ENCODE results near the gene USP40.
"Not testable (repeated sequence)": the region's sequence is repeated elsewhere in the genome, so short reads cannot be mapped to it uniquely, and the experiment has no call there.

The USP40 gene, protein sequence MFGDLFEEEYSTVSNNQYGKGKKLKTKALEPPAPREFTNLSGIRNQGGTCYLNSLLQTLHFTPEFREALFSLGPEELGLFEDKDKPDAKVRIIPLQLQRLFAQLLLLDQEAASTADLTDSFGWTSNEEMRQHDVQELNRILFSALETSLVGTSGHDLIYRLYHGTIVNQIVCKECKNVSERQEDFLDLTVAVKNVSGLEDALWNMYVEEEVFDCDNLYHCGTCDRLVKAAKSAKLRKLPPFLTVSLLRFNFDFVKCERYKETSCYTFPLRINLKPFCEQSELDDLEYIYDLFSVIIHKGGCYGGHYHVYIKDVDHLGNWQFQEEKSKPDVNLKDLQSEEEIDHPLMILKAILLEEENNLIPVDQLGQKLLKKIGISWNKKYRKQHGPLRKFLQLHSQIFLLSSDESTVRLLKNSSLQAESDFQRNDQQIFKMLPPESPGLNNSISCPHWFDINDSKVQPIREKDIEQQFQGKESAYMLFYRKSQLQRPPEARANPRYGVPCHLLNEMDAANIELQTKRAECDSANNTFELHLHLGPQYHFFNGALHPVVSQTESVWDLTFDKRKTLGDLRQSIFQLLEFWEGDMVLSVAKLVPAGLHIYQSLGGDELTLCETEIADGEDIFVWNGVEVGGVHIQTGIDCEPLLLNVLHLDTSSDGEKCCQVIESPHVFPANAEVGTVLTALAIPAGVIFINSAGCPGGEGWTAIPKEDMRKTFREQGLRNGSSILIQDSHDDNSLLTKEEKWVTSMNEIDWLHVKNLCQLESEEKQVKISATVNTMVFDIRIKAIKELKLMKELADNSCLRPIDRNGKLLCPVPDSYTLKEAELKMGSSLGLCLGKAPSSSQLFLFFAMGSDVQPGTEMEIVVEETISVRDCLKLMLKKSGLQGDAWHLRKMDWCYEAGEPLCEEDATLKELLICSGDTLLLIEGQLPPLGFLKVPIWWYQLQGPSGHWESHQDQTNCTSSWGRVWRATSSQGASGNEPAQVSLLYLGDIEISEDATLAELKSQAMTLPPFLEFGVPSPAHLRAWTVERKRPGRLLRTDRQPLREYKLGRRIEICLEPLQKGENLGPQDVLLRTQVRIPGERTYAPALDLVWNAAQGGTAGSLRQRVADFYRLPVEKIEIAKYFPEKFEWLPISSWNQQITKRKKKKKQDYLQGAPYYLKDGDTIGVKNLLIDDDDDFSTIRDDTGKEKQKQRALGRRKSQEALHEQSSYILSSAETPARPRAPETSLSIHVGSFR

DNA sequence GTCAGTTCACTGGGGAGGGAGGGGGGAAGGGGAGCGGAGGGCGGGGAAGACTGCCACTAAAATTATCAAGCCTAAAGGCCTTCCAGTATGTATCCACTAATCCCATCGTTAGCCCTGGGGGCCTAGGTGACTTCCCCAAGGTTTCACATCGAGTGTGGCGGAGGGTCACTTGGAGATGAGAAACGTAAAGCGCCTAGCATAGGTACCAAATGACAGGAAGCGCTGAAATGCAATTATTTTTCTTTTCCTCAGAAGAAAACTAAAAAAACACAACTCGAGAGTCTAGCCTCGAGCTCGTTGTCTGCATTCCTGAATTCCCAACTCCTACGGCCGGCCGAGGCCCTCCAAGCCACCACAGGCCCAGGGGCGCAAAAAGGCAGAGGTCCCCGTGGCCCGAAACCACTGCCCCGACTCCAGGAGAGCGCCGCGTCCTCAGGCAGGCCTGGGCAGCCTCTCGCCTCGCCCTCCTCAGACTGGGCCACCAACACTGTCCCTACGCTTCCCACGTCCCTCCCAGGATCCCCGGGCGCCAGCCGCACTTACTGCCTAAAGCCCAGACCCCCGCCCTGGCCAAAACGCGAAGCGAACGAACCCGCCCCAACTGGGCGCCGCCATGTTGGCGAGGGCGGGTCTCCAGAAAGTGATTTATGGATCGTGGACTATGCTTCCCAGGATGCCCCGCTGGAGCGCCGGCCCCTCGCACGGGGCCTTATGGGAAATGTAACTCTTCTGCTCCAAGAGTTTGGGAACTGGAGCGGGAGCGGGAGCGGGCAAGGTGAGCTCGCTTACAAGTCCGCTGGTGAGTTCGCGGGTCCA is at the start of gene USP40:
USP40 (minus strand) TSS at position 642 of the 816 bp plus-strand sequence. CDS start 1,228 bp downstream, outside the sequence.
- Histone ChIP-seq H3K9ac (ENCODE audit: low read depth, low read length) (peak within 1 kb of the TSS; percentile 94), H3K36me3 (ENCODE audit: control insufficient read depth, insufficient read depth, low read length) (no peaks in the 10 kb centered on the region), H3K4me3 (ENCODE audit: low read depth, low read length) (peak within 1 kb of the TSS; percentile 78), H3K27me3 (ENCODE audit: control insufficient read depth, insufficient read depth, low read length) (no peaks in the 10 kb centered on the region), H3K4me1 (ENCODE audit: control insufficient read depth, insufficient read depth, low read length) (peaks cover 3% of the 10 kb centered on the region), H3K9me3 (ENCODE audit: control insufficient read depth, insufficient read depth, low read length) (no peaks in the 10 kb centered on the region)

DNA sequence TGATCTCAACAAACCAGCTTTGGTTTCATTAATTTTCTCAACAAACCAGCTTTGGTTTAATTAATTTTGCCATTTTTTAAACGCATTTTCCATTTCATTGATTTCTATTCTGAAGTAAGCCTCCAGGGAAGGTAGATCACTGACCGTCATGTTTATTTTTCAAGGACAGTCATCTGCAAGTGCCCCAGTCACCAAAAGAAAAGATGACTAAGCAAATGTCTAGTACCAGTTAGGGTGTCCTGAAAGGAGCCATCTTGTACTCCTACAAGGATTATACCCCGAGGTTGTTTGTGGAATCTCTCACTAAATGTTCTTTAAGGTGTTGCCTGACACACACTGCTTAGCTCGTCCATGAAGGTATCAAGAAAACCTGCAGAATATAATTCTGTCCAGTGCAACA is 44.7 kb upstream of the USP40 start:
- Histone ChIP-seq H3K4me3 (ENCODE audit: low read depth, low read length) (no peak overlapping the region), H3K9me3 (ENCODE audit: control insufficient read depth, insufficient read depth, low read length) (no peaks in the 10 kb centered on the region), H3K36me3 (ENCODE audit: control insufficient read depth, insufficient read depth, low read length) (no peaks in the 10 kb centered on the region), H3K9ac (ENCODE audit: low read depth, low read length) (no peak overlapping the region), H3K4me1 (ENCODE audit: control insufficient read depth, insufficient read depth, low read length) (no peaks in the 10 kb centered on the region), H3K27me3 (ENCODE audit: control insufficient read depth, insufficient read depth, low read length) (no peaks in the 10 kb centered on the region)

DNA sequence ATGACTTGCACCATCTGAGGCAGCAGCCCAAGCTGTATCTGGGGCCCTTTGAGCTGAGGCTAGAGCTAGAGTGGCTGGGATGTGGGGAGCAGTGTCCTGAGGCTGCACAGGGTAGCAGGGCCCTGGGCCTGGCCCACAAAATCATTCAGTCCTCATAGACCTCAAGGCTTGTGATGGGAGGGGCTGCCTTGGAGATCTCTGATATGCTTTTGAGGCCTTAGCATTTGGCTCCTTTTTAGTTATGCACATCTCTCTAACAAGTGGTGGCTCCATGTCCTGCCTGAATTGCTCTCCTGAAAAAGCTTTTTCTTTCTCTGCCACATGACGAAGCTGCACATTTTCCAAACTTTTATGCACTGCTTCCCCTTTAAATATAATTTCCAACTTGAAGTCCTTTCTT is 39.1 kb upstream of the USP40 start:
- Histone ChIP-seq H3K4me1 (ENCODE audit: control insufficient read depth, insufficient read depth, low read length) (no peaks in the 10 kb centered on the region), H3K9me3 (ENCODE audit: control insufficient read depth, insufficient read depth, low read length) (no peaks in the 10 kb centered on the region), H3K36me3 (ENCODE audit: control insufficient read depth, insufficient read depth, low read length) (no peaks in the 10 kb centered on the region), H3K4me3 (ENCODE audit: low read depth, low read length) (no peak overlapping the region), H3K27me3 (ENCODE audit: control insufficient read depth, insufficient read depth, low read length) (no peaks in the 10 kb centered on the region), H3K9ac (ENCODE audit: low read depth, low read length) (no peak overlapping the region)

DNA sequence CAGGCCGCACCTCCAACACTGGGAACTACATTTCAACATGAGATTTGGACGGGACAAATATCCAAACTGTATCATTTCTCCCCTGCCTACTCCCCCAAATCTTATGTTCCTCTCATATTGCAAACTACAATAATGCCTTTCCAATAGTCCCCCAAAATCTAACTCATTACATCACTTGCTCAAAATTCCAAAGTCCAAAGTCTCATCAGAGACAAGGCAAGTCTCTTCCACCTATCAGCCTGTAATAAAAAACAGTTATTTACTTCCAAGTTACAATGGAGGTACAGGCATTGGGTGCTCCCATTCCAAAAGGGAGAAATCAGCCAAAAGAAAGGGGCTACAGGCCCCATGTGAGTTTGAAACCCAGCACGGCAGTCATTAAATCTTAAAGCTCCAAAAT is 38.2 kb upstream of the USP40 start:
- Histone ChIP-seq H3K4me3 (ENCODE audit: low read depth, low read length) (no peak overlapping the region), H3K9me3 (ENCODE audit: control insufficient read depth, insufficient read depth, low read length) (no peaks in the 10 kb centered on the region), H3K36me3 (ENCODE audit: control insufficient read depth, insufficient read depth, low read length) (no peaks in the 10 kb centered on the region), H3K27me3 (ENCODE audit: control insufficient read depth, insufficient read depth, low read length) (no peaks in the 10 kb centered on the region), H3K4me1 (ENCODE audit: control insufficient read depth, insufficient read depth, low read length) (no peaks in the 10 kb centered on the region), H3K9ac (ENCODE audit: low read depth, low read length) (no peak overlapping the region)

DNA sequence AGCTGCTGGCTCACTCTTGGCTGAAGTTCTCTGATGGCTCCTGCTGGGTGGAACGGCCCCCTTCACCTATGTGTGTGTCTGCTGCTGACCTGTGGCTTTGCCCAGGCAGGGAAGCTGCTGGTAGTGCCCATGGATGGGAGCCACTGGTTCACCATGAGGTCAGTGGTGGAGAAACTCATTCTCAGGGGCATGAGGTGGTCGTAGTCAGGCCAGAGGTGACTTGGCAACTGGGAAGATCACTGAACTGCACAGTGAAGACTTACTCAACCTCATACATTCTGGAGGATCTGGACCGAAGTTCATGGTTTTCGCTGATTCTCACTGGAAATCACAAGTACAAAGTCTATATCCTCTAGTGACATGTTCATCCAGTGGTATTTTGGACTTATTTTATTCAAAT is 36.9 kb upstream of the USP40 start:
- Histone ChIP-seq H3K4me1 (ENCODE audit: control insufficient read depth, insufficient read depth, low read length) (no peaks in the 10 kb centered on the region), H3K27me3 (ENCODE audit: control insufficient read depth, insufficient read depth, low read length) (no peaks in the 10 kb centered on the region), H3K9ac (ENCODE audit: low read depth, low read length) (no peak overlapping the region), H3K36me3 (ENCODE audit: control insufficient read depth, insufficient read depth, low read length) (no peaks in the 10 kb centered on the region), H3K4me3 (ENCODE audit: low read depth, low read length) (no peak overlapping the region), H3K9me3 (ENCODE audit: control insufficient read depth, insufficient read depth, low read length) (no peaks in the 10 kb centered on the region)

DNA sequence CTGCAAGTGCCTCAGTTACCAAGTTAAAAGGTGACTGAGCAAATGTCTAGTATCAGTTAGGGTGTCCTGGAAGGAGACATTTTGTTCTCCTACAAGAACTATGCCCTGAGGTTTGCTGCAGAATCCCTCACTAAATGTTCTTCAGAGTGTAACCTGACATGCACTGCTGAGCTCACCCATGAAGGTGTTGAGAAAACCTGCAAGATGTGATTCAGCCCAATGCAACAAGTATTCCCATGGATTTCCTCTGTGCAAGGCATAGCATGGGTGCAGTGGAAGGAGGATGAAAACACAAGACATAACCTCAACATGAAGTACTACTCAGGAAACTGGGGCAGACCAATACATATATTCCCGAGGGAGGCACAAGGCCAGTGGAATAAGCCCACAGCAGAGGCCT is 35.5 kb upstream of the USP40 start:
- Histone ChIP-seq H3K4me1 (ENCODE audit: control insufficient read depth, insufficient read depth, low read length) (no peaks in the 10 kb centered on the region), H3K36me3 (ENCODE audit: control insufficient read depth, insufficient read depth, low read length) (no peaks in the 10 kb centered on the region), H3K9ac (ENCODE audit: low read depth, low read length) (no peak overlapping the region), H3K9me3 (ENCODE audit: control insufficient read depth, insufficient read depth, low read length) (no peaks in the 10 kb centered on the region), H3K27me3 (ENCODE audit: control insufficient read depth, insufficient read depth, low read length) (no peaks in the 10 kb centered on the region), H3K4me3 (ENCODE audit: low read depth, low read length) (no peak overlapping the region)

DNA sequence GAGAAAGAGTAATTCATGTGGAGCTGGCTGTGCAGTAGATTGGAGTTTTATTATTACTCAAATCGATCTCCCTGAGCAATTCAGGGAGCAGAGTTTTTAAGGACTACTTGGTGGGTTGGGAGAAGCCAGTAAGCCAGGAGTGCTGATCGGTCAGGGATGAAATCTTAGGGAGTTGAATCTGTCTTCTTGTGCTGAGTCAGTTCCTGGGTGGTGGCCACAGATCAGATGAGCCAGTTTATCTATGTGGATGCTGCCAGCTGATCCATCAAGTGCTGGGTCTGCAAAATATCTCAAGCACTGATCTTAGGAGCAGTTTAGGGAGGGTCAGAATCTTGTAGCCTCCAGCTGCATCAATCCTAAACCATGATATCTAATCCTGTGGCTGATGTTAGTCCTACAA is 33.8 kb upstream of the USP40 start:
- no peaks in the 10 kb centered on the region for H3K4me1 ChIP-seq (ENCODE audit: control insufficient read depth, insufficient read depth, low read length)
- H3K9me3 ChIP-seq (ENCODE audit: control insufficient read depth, insufficient read depth, low read length) = no peaks in the 10 kb centered on the region
- no peaks in the 10 kb centered on the region for H3K27me3 ChIP-seq (ENCODE audit: control insufficient read depth, insufficient read depth, low read length)
- H3K36me3 ChIP-seq (ENCODE audit: control insufficient read depth, insufficient read depth, low read length) = no peaks in the 10 kb centered on the region
- no peak overlapping the region for H3K9ac ChIP-seq (ENCODE audit: low read depth, low read length)
- H3K4me3 ChIP-seq (ENCODE audit: low read depth, low read length) = no peak overlapping the region

DNA sequence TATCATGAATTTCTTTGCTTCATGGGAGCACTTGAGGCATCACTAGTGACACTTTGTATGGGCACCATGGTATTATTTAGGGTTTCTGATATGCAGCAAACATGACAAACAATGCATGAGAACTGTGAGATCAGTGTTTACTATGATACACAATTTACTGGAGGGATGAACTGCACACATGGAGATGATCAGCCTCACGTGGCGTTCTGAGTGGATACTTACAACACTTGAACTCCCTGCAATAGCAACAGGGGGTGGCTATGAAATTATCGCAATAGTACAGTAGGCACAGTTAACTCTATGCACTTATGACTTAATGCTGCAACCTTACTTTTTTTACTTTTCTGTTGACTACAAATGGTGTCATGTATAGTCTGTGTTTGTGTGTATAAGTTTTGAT is 32.4 kb upstream of the USP40 start:
- Histone ChIP-seq H3K9me3 (ENCODE audit: control insufficient read depth, insufficient read depth, low read length) (no peaks in the 10 kb centered on the region), H3K36me3 (ENCODE audit: control insufficient read depth, insufficient read depth, low read length) (no peaks in the 10 kb centered on the region), H3K9ac (ENCODE audit: low read depth, low read length) (no peak overlapping the region), H3K4me1 (ENCODE audit: control insufficient read depth, insufficient read depth, low read length) (no peaks in the 10 kb centered on the region), H3K27me3 (ENCODE audit: control insufficient read depth, insufficient read depth, low read length) (no peaks in the 10 kb centered on the region), H3K4me3 (ENCODE audit: low read depth, low read length) (no peak overlapping the region)

DNA sequence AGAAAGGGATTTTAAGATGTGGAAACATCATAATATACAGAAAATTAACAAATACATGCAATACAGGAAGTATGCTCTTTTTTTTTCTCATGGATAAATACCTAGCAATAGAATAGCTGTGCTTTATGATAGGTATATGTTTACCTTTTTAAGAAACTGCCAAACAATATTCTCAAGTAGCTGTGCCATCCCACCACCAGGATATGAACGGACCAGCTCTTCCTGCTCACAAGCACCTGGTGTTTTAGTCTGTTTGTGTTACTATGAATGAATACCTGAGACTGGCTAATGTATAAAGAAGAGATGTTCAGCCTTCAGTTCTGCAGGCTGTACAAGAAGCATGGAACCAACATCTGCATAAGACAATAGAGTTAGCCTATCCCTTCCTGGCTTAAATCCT is 30.9 kb upstream of the USP40 start:
- Histone ChIP-seq H3K9me3 (ENCODE audit: control insufficient read depth, insufficient read depth, low read length) (no peaks in the 10 kb centered on the region), H3K27me3 (ENCODE audit: control insufficient read depth, insufficient read depth, low read length) (no peaks in the 10 kb centered on the region), H3K4me1 (ENCODE audit: control insufficient read depth, insufficient read depth, low read length) (no peaks in the 10 kb centered on the region), H3K4me3 (ENCODE audit: low read depth, low read length) (no peak overlapping the region), H3K36me3 (ENCODE audit: control insufficient read depth, insufficient read depth, low read length) (no peaks in the 10 kb centered on the region), H3K9ac (ENCODE audit: low read depth, low read length) (no peak overlapping the region)

DNA sequence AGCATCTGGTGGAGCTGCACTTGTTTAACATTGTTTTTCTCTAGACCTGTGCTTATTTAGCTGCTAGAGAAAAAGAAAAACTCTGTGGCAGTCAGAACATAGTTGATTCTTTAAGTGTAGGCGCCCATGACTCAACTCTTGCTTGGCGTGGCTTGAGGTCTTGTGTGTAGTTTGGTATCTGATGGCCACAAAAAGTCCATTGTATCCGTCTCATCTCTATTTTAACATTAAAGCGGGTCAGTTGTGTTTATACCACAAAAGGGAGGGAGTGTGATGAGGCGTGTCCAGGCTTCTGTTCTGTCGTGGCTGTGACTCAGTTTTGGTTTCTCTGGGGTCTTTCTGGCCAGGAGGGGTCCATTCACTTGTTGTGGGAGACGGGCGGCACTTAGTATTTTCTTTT is 26.6 kb upstream of the USP40 start:
- no peaks in the 10 kb centered on the region for H3K9me3 ChIP-seq (ENCODE audit: control insufficient read depth, insufficient read depth, low read length)
- H3K4me3 ChIP-seq (ENCODE audit: low read depth, low read length) = no peak overlapping the region
- H3K27me3 ChIP-seq (ENCODE audit: control insufficient read depth, insufficient read depth, low read length) = no peaks in the 10 kb centered on the region
- no peaks in the 10 kb centered on the region for H3K36me3 ChIP-seq (ENCODE audit: control insufficient read depth, insufficient read depth, low read length)
- no peak overlapping the region for H3K9ac ChIP-seq (ENCODE audit: low read depth, low read length)
- H3K4me1 ChIP-seq (ENCODE audit: control insufficient read depth, insufficient read depth, low read length) = no peaks in the 10 kb centered on the region

DNA sequence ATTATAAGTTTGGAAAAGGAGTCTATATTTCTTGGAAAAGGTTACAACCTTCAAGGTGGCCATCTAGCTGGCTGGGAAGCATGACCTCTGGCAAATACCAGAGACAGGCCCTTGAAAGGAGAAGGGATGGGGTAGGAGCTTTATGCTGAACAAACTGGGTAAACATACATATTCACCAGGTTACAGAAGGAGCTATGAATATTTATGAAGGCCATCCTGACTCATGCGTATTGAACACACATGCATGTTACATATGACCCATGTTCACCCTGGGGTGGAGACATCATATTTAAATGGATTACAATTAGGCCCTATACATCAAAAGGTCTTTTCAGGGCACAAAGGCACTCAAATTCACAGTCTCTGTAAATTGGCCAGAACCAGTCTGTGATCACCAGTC is 26.1 kb upstream of the USP40 start:
- H3K27me3 ChIP-seq (ENCODE audit: control insufficient read depth, insufficient read depth, low read length); H3K4me3 ChIP-seq (ENCODE audit: low read depth, low read length); H3K9me3 ChIP-seq (ENCODE audit: control insufficient read depth, insufficient read depth, low read length); H3K36me3 ChIP-seq (ENCODE audit: control insufficient read depth, insufficient read depth, low read length); H3K9ac ChIP-seq (ENCODE audit: low read depth, low read length); H3K4me1 ChIP-seq (ENCODE audit: control insufficient read depth, insufficient read depth, low read length): not testable (repeated sequence)
